HepG2 (cell line): ENCODE results near the gene TRIM4. TPM values are rescaled to one million over a fixed set of nuclear protein-coding genes. Genes with fewer than 3 reads are reported as not detected.

Experiments used
- BCL6 ChIP-seq: IDR thresholded peaks from 2 replicates; pipeline ENCODE4 v1.6.1; 2016; ENCODE audit warnings: missing genetic modification reagents, missing compliant biosample characterization
- GMEB1 ChIP-seq: sonication (generic); formaldehyde crosslinking; IDR thresholded peaks from 2 replicates; pipeline ENCODE4 v1.5.1; 2020; ENCODE audit warnings: missing genetic modification reagents, mild to moderate bottlenecking, borderline replicate concordance
- HOMEZ ChIP-seq: IDR thresholded peaks from 2 replicates; pipeline ENCODE4 v1.6.1; 2016; ENCODE audit warnings: low read depth
- KDM4B ChIP-seq: sonication (generic); formaldehyde crosslinking; IDR thresholded peaks from 2 replicates; pipeline ENCODE4 v1.4.0; 2020; ENCODE audit warnings: missing genetic modification reagents
- ONECUT2 ChIP-seq: sonication (generic); formaldehyde crosslinking; IDR thresholded peaks from 2 replicates; pipeline ENCODE4 v1.4.0; 2020; ENCODE audit warnings: missing genetic modification reagents
- PATZ1 ChIP-seq: sonication (generic); formaldehyde crosslinking; IDR thresholded peaks from 2 replicates; pipeline ENCODE4 v1.4.0; 2020; ENCODE audit warnings: missing genetic modification reagents
- RFXAP ChIP-seq: sonication (generic); formaldehyde crosslinking; IDR thresholded peaks from 2 replicates; pipeline ENCODE4 v1.4.0; 2020; ENCODE audit warnings: missing genetic modification reagents, borderline replicate concordance
- TCF12 ChIP-seq, 2 experiments: fragments of 450-650 bp in 1 of 2; sonication (generic) in 1 of 2; formaldehyde crosslinking in 1 of 2; IDR thresholded peaks; 2 replicates each; pipeline versions ENCODE4 v1.6.1 to v1.8.0; 2017 to 2022; ENCODE audit warnings: antibody characterized with exemption in 1 of 2, mild to moderate bottlenecking in 1 of 2, missing genetic modification reagents in 1 of 2, moderate library complexity in 1 of 2
- TEAD2 ChIP-seq: sonication (generic); formaldehyde crosslinking; IDR thresholded peaks from 2 replicates; pipeline ENCODE4 v1.9.0; 2021; ENCODE audit warnings: missing genetic modification reagents
- THAP11 ChIP-seq: IDR thresholded peaks from 2 replicates; pipeline ENCODE4 v1.6.1; 2016; ENCODE audit warnings: missing biosample characterization, missing genetic modification reagents
- ZBTB10 ChIP-seq: sonication (generic); formaldehyde crosslinking; IDR thresholded peaks from 2 replicates; pipeline ENCODE4 v1.4.0; 2020; ENCODE audit warnings: missing genetic modification reagents, borderline replicate concordance
- ZFY ChIP-seq: sonication (generic); formaldehyde crosslinking; IDR thresholded peaks from 2 replicates; pipeline ENCODE4 v1.4.0; 2020; ENCODE audit warnings: missing genetic modification reagents
- ZNF20 ChIP-seq: sonication (generic); formaldehyde crosslinking; IDR thresholded peaks from 2 replicates; pipeline ENCODE4 v1.4.0; 2020; ENCODE audit warnings: mild to moderate bottlenecking, moderate library complexity, missing genetic modification reagents
- ZNF296 ChIP-seq: sonication (generic); formaldehyde crosslinking; conservative IDR thresholded peaks from 2 replicates; pipeline ENCODE4 v1.5.0; 2020; ENCODE audit warnings: mild to moderate bottlenecking, missing genetic modification reagents
- ZNF337 ChIP-seq: sonication (generic); formaldehyde crosslinking; IDR thresholded peaks from 2 replicates; pipeline ENCODE4 v1.5.1; 2020; ENCODE audit warnings: missing genetic modification reagents, low read depth, mild to moderate bottlenecking, borderline replicate concordance
- ZNF563 ChIP-seq: sonication (generic); formaldehyde crosslinking; IDR thresholded peaks from 2 replicates; pipeline ENCODE4 v1.8.0; 2022; ENCODE audit warnings: mild to moderate bottlenecking, moderate library complexity, missing genetic modification reagents
- ZNF567 ChIP-seq: sonication (generic); formaldehyde crosslinking; IDR thresholded peaks from 2 replicates; pipeline ENCODE4 v1.8.1; 2023; ENCODE audit warnings: mild to moderate bottlenecking, missing genetic modification reagents, borderline replicate concordance
- ZNF7 ChIP-seq: IDR thresholded peaks from 2 replicates; pipeline ENCODE4 v1.6.1; 2016; ENCODE audit warnings: missing biosample characterization, missing genetic modification reagents
- ZNF839 ChIP-seq: sonication (generic); formaldehyde crosslinking; IDR thresholded peaks from 2 replicates; pipeline ENCODE4 v1.4.0; 2020; ENCODE audit warnings: missing genetic modification reagents, mild to moderate bottlenecking, borderline replicate concordance
- polyA plus RNA-seq, 8 experiments: library from polyadenylated mRNA; depleted of rRNA in 3 of 8; stranded (reverse) in 7 of 8; unstranded in 1 of 8; fragments of >200 nt; fragmentation: Illumina TruSeq in 4 of 8; extraction: Trizol in 4 of 8; gene quantifications; 2 replicates each; pipeline versions ENCODE4 v1.2.1 to v1.2.3, GENCODE V29; 2011 to 2016; ENCODE audit warnings: low read depth in 4 of 8, missing spikeins in 1 of 8, mixed read lengths in 1 of 8; ENCODE audit not compliant: insufficient read depth in 1 of 8
- total RNA-seq, 5 experiments: library from RNA; depleted of rRNA; stranded (reverse); fragments of >200 nt; fragmentation: Illumina TruSeq; extraction: Trizol; gene quantifications; 2 replicates each; pipeline ENCODE4 v1.2.3, GENCODE V29; 2016; ENCODE audit warnings: low read depth in 1 of 5
- TF ChIP-seq, protein P1 (sequence below): sonication (generic); formaldehyde crosslinking; IDR thresholded peaks from 2 replicates; pipeline ENCODE4 v1.8.1; 2023; ENCODE audit warnings: mild to moderate bottlenecking, missing genetic modification reagents

Gene TRIM4
- total and polyA plus RNA-seq, 2 of the 13 experiments (the other 11 are each of a cell fraction or from before 2014, with no cell fraction given) = 17.6 to 21.7 TPM

GRCh38 chr7:99918959-99919813 lies at the start of gene TRIM4 (continued):
- TF ChIP-seq HOMEZ (CRISPR knock-in tag) (no peak), ZNF7 (CRISPR knock-in tag) (no peak), KDM4B (no peak), THAP11 (CRISPR knock-in tag) (peak; percentile 92), TCF12 (IDR thresholded peaks at IDR 0.05) (no peak), TCF12 (CRISPR knock-in tag; IDR thresholded peaks at IDR 0.05) (peak; percentile 75), TEAD2 (no peak), ZFY (CRISPR knock-in tag) (peak; percentile 96), ZBTB10 (CRISPR knock-in tag) (0 out of 2 replicates have a peak, but pooled peaks have one; percentile 72), RFXAP (CRISPR knock-in tag) (peak; percentile 59; the same call in 1 of the 2 replicates), ZNF296 (CRISPR knock-in tag) (no peak), ZNF20 (CRISPR knock-in tag) (no peak), ONECUT2 (CRISPR knock-in tag) (no peak), ZNF839 (CRISPR knock-in tag) (no peak), PATZ1 (CRISPR knock-in tag) (peak; percentile 51; the same call in 1 of the 2 replicates), ZNF567 (CRISPR knock-in tag) (no peak), ZNF563 (CRISPR knock-in tag) (peak; percentile 47), GMEB1 (CRISPR knock-in tag) (peak; percentile 96), ZNF337 (CRISPR knock-in tag) (no peak), BCL6 (CRISPR knock-in tag) (peak; percentile 34)
- TF ChIP-seq, protein P1, sequence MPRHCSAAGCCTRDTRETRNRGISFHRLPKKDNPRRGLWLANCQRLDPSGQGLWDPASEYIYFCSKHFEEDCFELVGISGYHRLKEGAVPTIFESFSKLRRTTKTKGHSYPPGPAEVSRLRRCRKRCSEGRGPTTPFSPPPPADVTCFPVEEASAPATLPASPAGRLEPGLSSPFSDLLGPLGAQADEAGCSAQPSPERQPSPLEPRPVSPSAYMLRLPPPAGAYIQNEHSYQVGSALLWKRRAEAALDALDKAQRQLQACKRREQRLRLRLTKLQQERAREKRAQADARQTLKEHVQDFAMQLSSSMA = 0 out of 2 replicates have a peak, but pooled peaks have one; percentile 21
